HG03097 (cell line): ENCODE results near the gene ZBTB7A.
A peak's percentile ranks its signal among the peaks of the same experiment; 100 is the strongest.

ENCODE experiments used
- ATAC-seq: cut with Tn5 transposase; IDR thresholded peaks from one replicate; pipeline ENCODE4 v1.9.1; 2021; ENCODE audit not compliant: unreplicated experiment, low FRiP score

The ZBTB7A gene

DNA sequence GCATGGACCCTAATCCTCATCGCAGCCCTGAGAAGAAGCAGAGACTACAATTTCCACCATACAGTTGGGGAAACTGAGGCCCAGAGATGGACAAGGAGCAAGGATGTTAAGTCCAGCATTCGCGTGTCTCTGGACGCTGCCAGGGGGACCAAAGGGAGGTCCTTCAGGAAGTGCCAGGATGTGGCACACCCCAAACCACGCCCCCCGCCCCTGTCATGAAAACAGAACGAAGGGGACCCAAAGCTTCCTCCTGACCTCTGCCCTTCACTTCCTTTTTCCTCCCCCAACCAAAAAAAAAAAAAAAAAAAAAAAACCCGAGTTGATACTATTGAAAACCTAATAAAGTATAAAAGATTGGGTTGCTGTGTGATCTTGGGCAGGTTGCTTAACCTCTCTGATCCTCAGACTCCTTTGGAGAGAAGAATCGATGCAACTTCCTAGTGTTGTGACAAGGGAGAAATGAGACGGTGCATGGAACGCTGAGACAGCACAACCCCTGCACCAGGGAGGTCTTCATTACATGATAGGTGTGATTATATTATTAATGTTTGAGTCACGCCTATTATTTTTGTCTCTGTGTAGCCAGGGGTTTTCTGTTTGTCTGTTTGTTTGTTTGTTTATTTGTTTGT, 2.7 kb upstream of the ZBTB7A start:
- ATAC-seq = no peak

DNA sequence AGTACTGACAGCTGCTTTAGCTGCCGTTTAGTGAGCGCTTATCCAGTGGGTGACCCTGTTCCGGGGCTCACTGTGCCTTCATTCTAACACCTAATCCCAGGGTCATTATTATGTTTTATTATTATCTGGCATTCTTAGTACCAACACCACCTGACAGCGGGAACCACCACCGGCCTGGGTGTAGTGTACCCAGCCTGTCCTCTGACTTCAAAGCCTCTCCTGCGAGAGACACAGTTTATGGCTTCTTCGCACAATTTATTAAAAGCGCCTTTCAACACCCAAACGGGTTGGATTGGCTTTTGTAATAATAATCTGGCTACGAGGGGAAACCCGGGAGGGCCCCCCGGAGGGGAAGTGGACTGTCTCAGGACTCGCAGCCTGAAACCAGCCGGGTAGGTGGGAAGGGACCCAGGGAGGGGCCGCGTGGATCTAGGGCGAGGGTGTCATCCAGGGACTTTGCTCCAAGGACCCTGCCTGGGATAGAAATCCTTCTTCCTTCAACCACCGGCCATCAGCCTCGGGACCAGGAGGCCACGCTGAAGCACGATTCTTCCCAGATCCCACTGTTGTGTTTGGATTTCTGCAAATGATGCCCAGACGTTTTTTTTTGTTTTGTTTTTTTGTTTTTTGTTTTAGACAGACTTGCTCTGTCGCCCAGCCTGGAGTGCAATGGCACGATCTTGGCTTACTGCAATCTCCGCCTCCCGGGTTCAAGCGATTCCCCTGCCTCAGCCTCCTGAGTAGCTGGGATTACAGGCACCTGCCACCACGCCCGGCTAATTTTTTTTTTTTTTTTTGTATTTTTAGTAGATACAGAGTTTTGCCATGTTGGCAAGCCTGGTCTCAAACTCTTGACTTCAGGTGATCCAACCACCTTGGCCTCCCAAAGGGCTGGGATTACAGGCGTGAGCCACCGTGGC, 1.6 kb upstream of the ZBTB7A start:
- ATAC-seq = no peak

DNA sequence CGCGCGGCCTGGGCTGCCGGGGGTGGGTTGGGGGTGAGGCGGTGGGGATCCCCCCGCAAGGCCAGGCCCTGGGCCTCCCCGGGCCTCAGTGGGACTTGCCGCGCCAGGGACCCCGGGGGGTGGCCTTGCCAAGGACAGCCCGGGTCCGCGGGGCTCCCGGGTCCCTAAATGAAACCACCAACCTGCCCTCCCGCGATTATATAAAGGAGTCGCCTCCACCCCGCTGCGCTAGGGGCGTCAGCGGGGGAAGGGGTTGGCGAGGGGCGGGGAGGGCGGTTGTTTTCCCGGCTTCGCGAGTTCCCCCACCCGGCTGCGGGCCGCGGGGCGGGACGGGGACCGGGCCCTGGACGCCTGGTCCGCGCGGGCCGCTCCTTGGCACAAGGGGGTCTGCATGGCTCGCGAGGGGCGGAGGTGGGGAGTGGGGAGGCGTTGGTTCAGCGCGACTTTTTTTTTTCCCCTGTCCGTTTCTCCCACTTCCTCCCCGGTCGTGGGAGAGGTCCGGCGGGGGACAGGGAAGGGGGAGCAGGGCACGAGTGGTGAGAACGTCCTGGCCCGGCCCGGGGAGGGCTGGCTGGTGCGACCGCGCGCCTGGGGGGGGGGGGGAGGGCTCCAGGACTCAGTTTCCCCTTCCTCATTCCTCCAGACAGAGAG, 822 bp upstream of the ZBTB7A start:
- ATAC-seq = no peak

DNA sequence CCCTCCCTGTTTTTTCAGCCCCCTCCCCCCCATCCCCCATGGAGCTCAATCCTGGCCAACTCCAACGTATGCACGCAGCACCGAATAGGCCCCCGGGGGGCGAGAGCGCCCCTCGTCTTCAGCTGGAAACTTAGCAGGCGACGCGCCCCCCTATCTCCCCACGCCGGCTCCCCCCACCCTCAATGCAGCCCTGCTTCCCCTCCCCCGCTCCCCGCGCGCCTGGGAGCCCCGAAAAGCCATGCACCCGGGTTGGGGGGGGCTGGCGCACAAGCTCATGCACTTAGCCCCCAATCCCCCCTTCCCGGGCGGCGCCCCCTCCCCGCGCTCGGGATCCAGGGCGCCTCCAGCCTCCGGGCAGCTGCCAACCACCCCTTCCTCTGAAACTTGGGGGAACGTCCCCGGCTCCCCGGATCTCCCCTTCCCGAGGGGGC, 508 bp downstream of the ZBTB7A start:
- no peak for ATAC-seq

DNA sequence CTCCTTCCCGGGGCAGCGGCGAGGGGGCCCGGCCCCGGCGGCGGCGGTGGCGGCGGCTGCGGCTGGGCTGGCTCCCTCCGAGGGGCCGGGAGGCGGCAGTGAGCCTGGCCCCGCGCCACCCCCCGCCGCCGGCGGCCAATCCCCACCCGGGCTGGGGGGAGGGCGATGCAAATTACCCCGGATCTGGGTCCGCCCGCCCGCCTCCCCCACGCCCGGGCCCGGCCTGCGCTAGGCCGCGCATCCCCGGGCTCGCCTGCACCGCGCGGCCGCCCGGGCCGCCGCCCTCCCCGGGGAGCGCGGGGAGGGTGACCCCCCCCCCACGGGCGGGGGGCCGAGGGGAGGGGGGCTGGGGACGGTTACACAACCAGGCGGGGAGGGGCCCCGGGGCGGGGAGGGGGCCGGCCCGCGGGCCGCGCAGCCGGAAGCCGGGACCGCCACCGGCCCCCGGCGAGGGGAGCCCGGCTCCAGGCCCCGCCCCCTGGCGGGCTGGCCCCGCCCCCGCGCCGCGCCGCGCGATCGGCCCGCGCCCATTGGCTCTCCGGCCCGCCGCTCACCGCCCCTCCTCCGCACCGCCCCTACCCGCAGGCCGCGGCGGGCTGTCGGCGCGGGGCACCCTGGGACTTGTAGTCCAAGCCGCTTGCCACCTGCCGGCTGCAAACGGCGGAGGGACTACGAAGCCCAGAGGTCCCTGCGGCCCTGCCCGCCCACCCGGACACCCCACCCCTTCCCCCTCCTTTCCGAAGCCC, 1.1 kb downstream of the ZBTB7A start:
- peak; percentile 81 for ATAC-seq

DNA sequence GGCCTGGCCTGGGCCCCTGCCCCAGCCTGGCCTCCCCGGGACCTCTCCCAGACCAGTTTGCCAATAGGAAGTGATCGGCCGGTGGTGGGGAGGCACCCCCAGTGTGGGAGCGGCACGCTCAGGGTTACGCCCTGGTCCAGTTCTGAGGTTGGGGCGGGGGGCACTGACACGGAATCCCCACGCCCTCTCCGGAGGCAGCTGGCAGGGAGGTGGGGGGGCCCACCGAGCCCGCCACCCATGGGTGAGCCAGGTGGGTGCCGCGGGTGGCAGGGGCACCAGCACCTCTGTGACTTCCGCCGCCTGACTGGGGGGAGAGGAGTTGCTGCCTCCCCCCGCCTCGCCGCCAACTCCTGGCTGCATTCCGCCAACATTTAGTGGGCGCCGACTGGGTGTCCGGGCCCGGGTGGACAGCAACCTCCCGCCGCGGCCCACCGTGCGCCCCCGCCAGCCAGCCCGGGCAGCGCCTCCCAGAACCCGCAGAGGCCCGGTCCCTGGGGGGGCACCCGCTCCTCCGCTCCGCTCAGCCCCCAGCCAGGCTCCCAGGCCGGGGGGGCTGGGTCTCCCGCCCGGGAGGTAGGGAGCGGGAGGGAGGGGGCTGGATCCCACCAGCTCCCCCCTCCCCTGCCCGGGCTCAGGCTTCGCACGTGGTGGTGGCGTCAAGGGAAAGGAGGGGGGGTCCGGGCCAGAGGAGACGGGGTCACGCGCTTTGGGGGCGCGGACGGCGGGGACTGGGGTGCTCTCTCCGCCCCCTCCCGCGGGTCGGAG, 2.0 kb downstream of the ZBTB7A start:
- ATAC-seq = peak; percentile 5

DNA sequence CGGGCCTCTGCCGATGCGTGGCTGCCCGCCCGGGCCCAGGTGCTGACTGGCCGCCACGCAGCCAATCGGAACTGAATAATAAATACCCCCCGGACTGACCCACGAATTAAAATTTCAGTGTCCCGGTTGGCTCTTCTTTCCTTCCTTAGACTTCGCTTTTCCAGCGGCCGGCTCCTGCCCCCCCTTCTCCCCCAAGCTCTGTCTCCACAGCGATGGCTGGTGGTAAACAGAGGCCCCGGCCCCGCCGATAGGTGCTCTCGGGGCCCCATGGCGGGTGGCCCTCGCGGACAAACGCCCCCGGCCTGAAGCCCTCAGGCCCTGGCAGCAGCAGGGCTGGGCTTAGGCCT, 2.6 kb downstream of the ZBTB7A start:
- ATAC-seq = no peak

DNA sequence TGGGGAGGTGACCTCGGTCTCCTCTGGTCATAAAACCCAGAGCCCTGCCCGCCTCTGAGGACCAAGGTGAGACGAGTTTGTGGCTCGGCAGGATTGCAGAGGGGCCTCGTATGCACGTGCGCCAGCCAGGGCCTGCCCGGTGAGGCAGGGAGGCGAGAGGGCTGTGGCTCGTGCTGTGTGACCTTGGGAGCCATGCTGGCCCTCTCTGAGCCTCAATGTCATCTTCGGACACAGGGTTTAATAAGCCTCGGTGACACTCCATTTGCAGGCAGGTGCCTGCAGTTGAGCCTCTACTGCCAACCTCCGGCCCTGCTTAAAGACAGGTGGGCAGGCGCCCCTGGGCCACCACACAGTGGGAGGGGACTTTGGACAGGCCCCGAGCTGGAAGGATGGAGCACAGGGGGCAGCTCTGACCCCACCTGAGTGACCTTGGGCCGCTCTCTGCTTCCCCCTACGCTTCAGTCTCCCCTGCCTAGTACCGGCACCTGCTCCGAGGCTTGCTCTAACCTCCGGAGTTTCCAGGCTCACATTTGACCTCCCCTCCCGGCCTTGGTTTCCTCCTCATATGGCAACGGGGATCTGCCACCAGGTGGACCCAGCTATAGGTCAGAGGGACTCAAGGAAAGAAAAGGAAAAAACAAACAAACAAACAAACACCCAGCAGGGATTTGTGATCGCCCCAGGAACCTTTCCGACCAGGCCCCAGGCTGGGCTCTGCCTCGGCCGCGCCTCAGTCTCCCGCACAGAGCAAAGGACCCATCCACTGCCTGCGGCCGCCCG, 3.1 kb downstream of the ZBTB7A start:
- ATAC-seq = no peak

DNA sequence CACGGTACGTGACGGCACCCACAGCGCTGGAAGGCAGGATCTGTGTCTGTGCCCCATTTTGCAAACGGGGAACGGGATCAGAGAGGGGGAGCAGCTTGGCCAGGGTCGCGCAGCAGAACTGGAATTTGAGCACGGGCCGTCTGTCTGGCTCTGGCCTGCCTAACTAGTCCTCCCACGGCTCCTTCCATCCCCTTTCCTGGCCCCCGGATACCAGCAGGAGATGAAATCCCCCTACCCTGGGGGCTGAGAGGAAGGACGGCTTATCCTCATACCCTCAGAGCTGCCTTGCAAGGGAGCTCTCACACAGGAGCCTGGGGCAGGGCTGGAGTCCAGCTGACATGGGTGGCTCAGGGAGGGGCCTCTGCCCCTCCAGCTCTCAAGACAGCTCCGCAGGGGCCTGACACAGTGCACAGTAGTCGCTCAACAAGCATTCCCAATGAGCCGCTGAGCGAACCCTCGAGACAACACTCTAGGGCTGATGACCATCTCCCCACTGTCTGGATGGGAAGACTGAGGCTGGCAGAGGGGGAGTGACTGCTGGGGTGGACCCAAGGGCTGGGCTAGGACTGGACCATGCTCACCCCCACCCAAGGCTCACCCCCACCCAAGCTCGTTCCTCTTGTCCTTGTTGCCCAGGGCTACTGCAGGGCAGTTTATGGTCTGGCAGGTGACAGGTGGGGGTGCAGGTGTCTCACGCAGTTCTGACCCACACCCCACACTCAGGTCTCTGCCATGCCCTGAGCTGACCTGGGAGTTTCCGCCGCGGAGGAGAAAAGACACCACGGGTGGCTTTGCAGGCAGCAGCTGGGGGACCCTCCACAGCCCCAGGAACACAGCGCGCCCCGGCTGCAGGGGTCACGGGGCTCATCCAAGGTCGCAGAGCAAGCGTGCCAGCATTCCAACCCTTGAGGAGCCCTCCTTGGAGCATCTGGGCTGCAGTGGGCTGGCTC, 4.0 kb downstream of the ZBTB7A start:
- no peak for ATAC-seq

DNA sequence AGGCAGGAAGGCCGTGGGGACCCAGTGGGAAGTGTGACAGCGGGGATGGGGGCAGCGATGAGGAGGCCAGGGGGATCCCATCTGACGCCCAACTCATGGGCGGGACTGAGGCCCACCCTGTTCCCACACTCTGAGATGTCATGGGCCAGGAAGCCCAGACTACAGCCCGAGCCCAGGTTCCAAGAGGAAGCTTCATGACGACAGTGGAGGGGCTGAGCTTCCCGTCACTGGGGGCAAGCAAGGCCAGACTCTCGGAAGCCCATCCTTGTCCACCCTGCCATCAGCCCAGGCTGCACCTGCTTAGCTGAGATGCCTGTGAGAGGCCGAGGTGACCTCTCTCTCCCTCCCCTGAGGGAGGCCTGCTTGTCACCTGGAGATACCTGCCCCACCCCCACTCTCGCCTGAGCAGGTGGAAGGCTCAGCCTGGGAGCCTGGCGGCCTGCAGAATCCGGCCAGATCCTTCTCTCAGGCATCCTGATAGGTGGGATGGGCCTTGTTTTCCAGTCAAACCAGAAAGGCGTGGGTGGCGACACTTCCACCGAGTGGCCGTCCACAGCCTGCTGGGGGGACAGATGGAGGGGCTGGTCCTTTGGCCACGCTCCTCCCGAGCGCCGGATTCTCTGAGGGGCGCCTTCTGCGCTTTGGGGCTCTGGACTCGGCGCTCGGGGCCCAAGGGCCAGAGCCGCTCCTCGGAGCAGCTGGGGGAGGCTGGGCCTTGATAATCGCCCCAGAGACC, 4.8 kb downstream of the ZBTB7A start:
- no peak for ATAC-seq

DNA sequence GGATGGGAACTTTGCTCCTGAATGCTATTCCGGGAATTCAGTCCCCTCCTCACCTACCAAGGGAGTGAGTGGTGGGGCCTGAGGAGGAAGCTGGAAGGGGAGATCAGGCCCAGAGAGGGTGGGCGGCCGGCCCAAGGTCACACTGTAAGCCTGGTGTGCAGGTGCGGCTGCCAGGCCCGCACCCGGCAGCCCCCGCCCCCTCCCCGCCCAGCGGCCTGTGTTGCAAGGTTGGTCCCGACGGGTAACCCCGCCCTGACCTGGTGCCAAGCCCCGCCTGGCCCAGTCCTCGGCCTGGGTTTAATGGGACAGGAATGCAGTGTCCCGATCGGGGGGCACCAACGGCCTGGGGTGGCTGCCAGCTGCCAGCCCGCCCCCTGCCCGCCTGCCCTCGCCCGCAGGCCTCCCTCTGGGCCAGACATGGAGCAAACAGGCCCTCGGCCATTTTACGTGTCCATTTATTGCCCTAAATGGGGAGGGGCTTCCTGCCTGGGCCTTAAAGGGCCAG, 5.5 kb downstream of the ZBTB7A start:
- ATAC-seq = no peak

DNA sequence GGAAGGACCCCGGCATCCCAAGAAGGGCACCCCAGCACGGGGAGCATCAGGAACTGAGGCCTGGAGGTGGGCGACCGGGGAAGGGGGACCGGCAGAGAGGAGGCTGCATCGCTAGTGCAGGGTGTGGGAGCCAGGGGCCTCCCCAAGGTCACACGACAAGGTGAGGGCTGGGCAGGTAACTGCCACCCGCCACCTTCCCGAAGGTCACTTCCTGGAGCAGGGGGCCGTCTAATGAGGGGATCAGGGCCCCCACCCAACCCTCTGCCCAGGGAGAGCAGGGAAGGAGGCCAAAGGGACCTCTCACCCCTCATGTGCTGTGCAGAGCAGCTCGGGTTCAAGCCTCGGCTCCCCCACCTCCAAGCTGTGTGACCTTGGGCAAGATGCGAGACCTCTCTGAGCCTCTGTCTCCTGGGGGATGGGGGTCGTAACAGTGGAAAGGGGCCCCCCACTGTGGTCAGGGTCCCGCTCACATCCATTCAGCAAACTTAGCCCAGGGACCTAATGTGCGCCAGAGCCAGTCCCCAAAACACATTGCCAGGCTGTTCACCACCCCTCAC, 6.0 kb downstream of the ZBTB7A start:
- ATAC-seq = no peak

DNA sequence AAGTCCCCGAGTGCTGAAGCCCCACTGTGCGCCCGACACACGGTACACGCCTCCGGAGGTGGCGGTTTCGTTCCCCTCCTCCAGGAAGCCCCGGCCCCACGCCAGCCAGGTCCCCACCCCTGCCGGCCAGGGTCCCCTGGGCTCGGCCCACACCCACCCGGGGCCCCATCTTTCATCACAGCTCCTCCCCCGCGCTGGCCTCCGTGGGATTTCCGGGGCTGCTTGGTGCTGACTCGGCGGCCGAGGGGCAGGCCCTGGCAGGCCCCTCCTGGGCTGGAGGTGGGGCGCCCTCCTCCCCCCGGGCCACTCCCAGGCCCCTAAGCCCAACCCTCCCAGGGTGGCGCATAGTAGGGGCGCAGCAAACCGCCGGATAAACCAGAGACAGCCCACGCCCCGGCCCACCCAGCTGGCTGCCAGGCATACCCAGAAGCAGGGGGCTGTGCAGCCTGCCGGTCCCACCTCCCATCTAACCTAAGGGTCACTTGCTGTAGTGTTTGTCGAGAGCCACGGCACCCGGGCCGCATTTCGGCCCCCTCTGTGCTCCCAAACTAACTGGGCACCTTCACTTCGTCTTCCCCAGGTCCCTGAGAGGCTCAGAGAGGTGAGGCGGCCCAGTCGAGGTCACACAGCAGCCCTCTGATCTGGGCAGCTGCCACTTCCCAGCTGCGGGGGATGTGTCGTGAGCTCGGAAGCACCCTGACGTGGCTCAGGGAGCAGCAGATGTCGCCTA, 6.6 kb downstream of the ZBTB7A start:
- no peak for ATAC-seq

DNA sequence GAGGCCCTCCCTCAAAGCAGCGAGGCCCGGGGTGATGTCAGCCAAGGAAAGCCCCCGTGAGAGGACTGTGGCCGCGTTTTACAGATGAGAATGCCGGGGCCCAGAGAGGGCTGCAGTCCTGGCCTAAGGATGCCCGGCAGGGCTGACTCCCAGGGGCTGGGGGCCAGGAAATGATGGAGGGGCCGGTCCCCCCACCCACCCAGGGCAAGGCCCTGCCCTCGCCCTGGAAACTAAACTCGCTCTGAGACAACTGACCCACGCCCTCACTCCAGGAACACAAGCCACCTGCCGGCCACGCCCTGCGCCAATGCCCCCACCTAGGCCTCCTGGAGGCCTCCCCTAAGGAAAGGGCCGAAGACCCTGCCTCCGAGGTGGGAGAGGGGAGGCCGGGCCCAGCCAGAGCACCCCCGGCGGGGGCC, 7.2 kb downstream of the ZBTB7A start:
- ATAC-seq = no peak

DNA sequence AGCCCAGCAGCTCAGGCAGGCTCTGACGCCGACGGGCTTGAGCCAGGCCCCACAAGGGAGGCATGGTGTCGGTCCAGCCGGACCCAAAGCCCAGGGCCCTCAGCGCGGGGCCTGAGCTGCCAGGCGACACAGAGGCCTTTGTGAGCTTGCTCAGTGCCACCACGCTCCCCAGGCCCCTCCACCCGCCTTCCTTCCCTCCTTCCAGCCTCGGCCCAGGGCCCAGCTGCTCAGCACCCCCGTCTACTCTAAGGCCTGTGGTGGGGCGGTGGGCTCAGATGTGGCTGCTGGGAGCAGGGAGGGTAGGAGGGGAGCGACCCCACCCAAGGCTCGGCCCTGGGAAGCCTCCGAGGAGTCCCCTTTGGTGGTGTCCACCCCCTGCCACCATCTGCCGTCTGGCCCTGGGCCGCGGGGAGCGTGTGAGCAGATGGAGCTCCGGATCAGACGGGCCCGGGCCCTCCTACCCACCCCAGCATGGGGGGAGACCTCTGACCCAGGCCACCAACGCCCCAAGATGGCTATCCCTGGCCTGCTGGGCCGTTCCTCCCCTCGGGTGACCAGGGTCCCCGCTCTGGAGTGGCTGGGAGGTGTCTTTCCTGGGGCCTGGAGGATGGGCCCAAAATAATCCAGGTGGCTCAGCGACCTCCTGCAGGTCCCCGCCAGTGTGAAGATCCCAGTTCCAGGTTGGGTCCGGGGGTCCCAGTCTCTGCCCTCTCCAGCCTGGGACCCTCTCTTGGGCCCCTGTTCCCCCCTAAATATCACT, 7.8 kb downstream of the ZBTB7A start:
- ATAC-seq = no peak
